Panc1 (cell line): Measurements from ENCODE around the gene CADM1. TPM values are rescaled to one million over a fixed set of nuclear protein-coding genes. Genes with fewer than 3 reads are reported as not detected.

Experiments used
- ATAC-seq: fragments of 200-7000 bp; cut with Tn5 transposase; 2 replicates; pipeline ENCODE4 v1.9.1; 2020; ENCODE audit warnings: mild to moderate bottlenecking, moderate library complexity
- BruUV-seq: library from RNA; stranded (reverse); fragments of 400-500 nt; replicated peaks from 2 replicates; lab custom pipeline; 2021; lab: Mats Ljungman, UMichigan
- CTCF ChIA-PET: fragments of 300-600 bp; sonication (Branson Sonifier 250); formaldehyde crosslinking; loops from one replicate; lab custom pipeline; 2022; ENCODE audit warnings: antibody characterized with exemption; lab: Charles Lee
- POLR2A ChIA-PET: fragments of 300-600 bp; sonication (Branson Sonifier 250); formaldehyde crosslinking; loops from one replicate; lab custom pipeline; 2022; ENCODE audit warnings: antibody characterized with exemption; lab: Charles Lee
- DNase-seq: peaks from one replicate; pipeline ENCODE4 v3.0.0-alpha.2; 2010; ENCODE audit warnings: low read depth, low spot score
- H3K27ac ChIP-seq: 2 replicates; pipeline ENCODE4 v1.5.1; 2011; ENCODE audit warnings: mild to moderate bottlenecking, low read length, inconsistent platforms
- H3K27me3 ChIP-seq: fragments of 200-500 bp; sonication (Bioruptor generic); 2 replicates; pipeline ENCODE4 v1.6.0; 2014; ENCODE audit warnings: low read length, inconsistent platforms; ENCODE audit not compliant: control insufficient read depth, insufficient read depth
- H3K36me3 ChIP-seq: fragments of 200-500 bp; sonication (Bioruptor generic); 2 replicates; pipeline ENCODE4 v1.5.1; 2014; ENCODE audit warnings: inconsistent platforms, mild to moderate bottlenecking, low read length, moderate library complexity; ENCODE audit not compliant: control insufficient read depth, insufficient read depth
- H3K4me1 ChIP-seq: 2 replicates; pipeline ENCODE4 v1.5.1; 2011; ENCODE audit warnings: inconsistent platforms, mild to moderate bottlenecking, low read length, moderate library complexity; ENCODE audit not compliant: control insufficient read depth, insufficient read depth
- H3K4me3 ChIP-seq, 2 experiments: 2 replicates each; pipeline ENCODE4 v1.5.1; 2011 to 2012; ENCODE audit warnings: low read depth in 2 of 2, low read length in 2 of 2, mild to moderate bottlenecking in 2 of 2, inconsistent platforms in 1 of 2, moderate library complexity in 1 of 2
- H3K9me3 ChIP-seq: fragments of 200-500 bp; sonication (Bioruptor generic); 2 replicates; pipeline ENCODE4 v1.5.1; 2014; ENCODE audit warnings: low read depth, mild to moderate bottlenecking, inconsistent platforms, low read length, moderate library complexity; ENCODE audit not compliant: control insufficient read depth, insufficient read depth
- POLR2AphosphoS5 ChIP-seq: IDR thresholded peaks from 2 replicates; pipeline ENCODE4 v1.6.1; 2012; ENCODE audit warnings: mild to moderate bottlenecking, low read depth, low read length, moderate library complexity
- SIN3A ChIP-seq: IDR thresholded peaks from 2 replicates; pipeline ENCODE4 v1.6.1; 2012; ENCODE audit warnings: low read depth, mild to moderate bottlenecking, low read length, moderate library complexity, borderline replicate concordance; ENCODE audit not compliant: insufficient read depth
- TCF7L2 ChIP-seq: IDR thresholded peaks from 2 replicates; pipeline ENCODE4 v1.6.1; 2011; ENCODE audit warnings: mild to moderate bottlenecking, low read depth, low read length, inconsistent platforms
- in situ Hi-C: cut with HindIII; loops from 2 replicates; pipeline ENCODE4 v1.10.0; 2016; ENCODE audit warnings: low sequenced_read_pairs, low pct_unique_long_range_greater_than_20kb
- intact Hi-C: fragments of 100-400 bp; cut with micrococcal nuclease; formaldehyde crosslinking; loops from one replicate; pipeline ENCODE4 v1.10.0; 2022; ENCODE audit not compliant: unreplicated experiment
- total RNA-seq: library from RNA; stranded (reverse); gene quantifications from one replicate; pipeline ENCODE4 v1.2.1, GENCODE V29; 2021; ENCODE audit not compliant: unreplicated experiment
- TF ChIP-seq, protein P1 (sequence below): fragments of 450-650 bp; IDR thresholded peaks from 2 replicates; pipeline ENCODE4 v1.5.1; 2017; ENCODE audit warnings: mild to moderate bottlenecking
- TF ChIP-seq, protein P2 (sequence below), 2 experiments: IDR thresholded peaks; 2 replicates each; pipeline ENCODE4 v1.6.1; 2011 to 2012; ENCODE audit warnings: low read depth in 2 of 2, control low read depth in 1 of 2, low read length in 1 of 2, mild to moderate bottlenecking in 1 of 2, moderate library complexity in 1 of 2; ENCODE audit not compliant: insufficient read depth in 1 of 2

CADM1 gene
- total RNA-seq, 1 experiment from 2014 or later = 3.9 TPM

- TF ChIP-seq POLR2AphosphoS5 (no peak), TCF7L2 (no peak), SIN3A (no peak)
- TF ChIP-seq, protein P1, sequence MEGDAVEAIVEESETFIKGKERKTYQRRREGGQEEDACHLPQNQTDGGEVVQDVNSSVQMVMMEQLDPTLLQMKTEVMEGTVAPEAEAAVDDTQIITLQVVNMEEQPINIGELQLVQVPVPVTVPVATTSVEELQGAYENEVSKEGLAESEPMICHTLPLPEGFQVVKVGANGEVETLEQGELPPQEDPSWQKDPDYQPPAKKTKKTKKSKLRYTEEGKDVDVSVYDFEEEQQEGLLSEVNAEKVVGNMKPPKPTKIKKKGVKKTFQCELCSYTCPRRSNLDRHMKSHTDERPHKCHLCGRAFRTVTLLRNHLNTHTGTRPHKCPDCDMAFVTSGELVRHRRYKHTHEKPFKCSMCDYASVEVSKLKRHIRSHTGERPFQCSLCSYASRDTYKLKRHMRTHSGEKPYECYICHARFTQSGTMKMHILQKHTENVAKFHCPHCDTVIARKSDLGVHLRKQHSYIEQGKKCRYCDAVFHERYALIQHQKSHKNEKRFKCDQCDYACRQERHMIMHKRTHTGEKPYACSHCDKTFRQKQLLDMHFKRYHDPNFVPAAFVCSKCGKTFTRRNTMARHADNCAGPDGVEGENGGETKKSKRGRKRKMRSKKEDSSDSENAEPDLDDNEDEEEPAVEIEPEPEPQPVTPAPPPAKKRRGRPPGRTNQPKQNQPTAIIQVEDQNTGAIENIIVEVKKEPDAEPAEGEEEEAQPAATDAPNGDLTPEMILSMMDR = no peak
- TF ChIP-seq, protein P2, sequence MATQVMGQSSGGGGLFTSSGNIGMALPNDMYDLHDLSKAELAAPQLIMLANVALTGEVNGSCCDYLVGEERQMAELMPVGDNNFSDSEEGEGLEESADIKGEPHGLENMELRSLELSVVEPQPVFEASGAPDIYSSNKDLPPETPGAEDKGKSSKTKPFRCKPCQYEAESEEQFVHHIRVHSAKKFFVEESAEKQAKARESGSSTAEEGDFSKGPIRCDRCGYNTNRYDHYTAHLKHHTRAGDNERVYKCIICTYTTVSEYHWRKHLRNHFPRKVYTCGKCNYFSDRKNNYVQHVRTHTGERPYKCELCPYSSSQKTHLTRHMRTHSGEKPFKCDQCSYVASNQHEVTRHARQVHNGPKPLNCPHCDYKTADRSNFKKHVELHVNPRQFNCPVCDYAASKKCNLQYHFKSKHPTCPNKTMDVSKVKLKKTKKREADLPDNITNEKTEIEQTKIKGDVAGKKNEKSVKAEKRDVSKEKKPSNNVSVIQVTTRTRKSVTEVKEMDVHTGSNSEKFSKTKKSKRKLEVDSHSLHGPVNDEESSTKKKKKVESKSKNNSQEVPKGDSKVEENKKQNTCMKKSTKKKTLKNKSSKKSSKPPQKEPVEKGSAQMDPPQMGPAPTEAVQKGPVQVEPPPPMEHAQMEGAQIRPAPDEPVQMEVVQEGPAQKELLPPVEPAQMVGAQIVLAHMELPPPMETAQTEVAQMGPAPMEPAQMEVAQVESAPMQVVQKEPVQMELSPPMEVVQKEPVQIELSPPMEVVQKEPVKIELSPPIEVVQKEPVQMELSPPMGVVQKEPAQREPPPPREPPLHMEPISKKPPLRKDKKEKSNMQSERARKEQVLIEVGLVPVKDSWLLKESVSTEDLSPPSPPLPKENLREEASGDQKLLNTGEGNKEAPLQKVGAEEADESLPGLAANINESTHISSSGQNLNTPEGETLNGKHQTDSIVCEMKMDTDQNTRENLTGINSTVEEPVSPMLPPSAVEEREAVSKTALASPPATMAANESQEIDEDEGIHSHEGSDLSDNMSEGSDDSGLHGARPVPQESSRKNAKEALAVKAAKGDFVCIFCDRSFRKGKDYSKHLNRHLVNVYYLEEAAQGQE (IDR thresholded peaks at IDR 0.05; ENCODE audit: insufficient read depth in 1 of 2, low read depth in 2 of 2, low read length in 1 of 2) = no peak
- no peak overlapping the region for H3K27ac ChIP-seq
- no peaks in the 10 kb centered on the region for H3K9me3 ChIP-seq
- H3K4me1 ChIP-seq = no peaks in the 10 kb centered on the region
- ATAC-seq = no peak
- BruUV-seq = no TSS peak
- H3K4me3 ChIP-seq = no peak overlapping the region
- in situ Hi-C loops (no loop called here), intact Hi-C loops (no loop called here)
- ChIA-PET POLR2A (interaction anchor here (0.7 kb wide), 1 partner anchor 1983 kb away, joined by 3 read pairs; no protein-coding TSS in a partner anchor), CTCF (no interaction called here)
- DNase-seq = no peak
- H3K27me3 ChIP-seq = no peaks in the 10 kb centered on the region
- H3K36me3 ChIP-seq = no peaks in the 10 kb centered on the region
Observed at GRCh38 chr11:115552151-115552772, 48.0 kb upstream of the CADM1 start.

DNA sequence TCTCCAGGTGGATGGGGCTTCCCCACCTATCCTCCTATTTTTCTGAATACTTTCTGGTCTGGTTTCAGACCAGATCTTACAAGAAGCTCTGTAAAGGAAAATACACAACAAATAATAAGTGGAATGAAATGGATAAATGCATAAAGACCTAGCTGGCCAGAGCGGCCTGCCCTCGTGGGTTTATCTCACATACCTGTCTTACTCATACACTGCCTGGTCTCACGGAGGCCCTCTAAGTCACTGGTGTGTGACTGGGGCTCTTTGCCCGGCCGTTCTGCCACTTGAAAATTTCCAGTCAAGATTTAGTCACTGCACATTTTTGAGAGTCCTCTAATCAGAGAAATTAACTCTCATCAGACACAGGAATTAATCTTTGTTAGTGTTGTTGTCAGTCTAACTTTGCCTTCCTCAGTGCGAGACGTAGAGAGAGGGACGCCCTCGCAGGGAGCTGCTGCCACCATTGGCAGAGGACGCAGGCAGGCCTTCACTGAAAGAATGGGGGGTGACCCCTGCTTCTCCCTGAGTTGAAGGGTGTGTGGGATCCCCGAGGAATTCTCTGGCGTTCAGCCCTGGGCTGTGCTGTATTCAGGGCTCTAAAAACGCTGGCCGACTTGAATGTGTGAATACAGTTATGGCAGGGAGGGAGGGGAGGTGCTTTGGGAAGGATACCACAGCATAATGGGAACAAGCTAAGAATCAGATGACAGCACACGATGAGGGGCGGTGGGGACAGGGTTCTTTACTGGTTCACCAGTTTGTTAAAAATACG lies 46.3 kb upstream of the CADM1 start:
- intact Hi-C loops = no loop called here
- Histone ChIP-seq H3K9me3 (no peaks in the 10 kb centered on the region), H3K4me1 (no peaks in the 10 kb centered on the region), H3K27me3 (no peaks in the 10 kb centered on the region), H3K4me3 (no peak overlapping the region), H3K27ac (no peak overlapping the region), H3K36me3 (no peaks in the 10 kb centered on the region)
- TF ChIP-seq TCF7L2 (no peak), POLR2AphosphoS5 (no peak), SIN3A (no peak)
- TF ChIP-seq, protein P2 (IDR thresholded peaks at IDR 0.05; ENCODE audit: insufficient read depth in 1 of 2, low read depth in 2 of 2, low read length in 1 of 2) = no peak
- TF ChIP-seq, protein P1 = no peak
- BruUV-seq = no TSS peak
- in situ Hi-C loops = no loop called here
- CTCF ChIA-PET = no interaction called here
- POLR2A ChIA-PET = no interaction called here
- ATAC-seq (no peak), DNase-seq (no peak)
